ENCODE results near the gene ZNF98. TPM values are rescaled to one million over a fixed set of nuclear protein-coding genes. Genes with fewer than 3 reads are reported as not detected.

The ZNF98 gene
- total RNA-seq: 0.40 TPM
- under 1 TPM in 6 of 8 donors, not detected in 2; 0.22 to 0.90 (median 0.34) TPM for polyA plus RNA-seq (ENCODE audit: insufficient read depth in 1 of 8, insufficient read length in 8 of 8, low replicate concordance in 1 of 8)
- long read RNA-seq, donor 1: 0 reads
- long read RNA-seq, donor 2: 0 reads
- long read RNA-seq, donor 3: 0 reads
- long read RNA-seq, donor 4, partial matches to known transcripts: 0 of 1 reads
- long read RNA-seq, donor 4, other reads (novel, unspliced or antisense): 0 of 1 reads
- long read RNA-seq, donor 5: 0 reads
- long read RNA-seq, donor 6, partial matches to known transcripts: 0 of 1 reads
- long read RNA-seq, donor 6, other reads (novel, unspliced or antisense): 0 of 1 reads
- long read RNA-seq, donor 7: 0 reads
- long read RNA-seq, donor 8: 0 reads
- long read RNA-seq, donor 9: 0 reads
- long read RNA-seq, donor 10: 0 reads
- long read RNA-seq, donor 11: 0 reads

- H3K4me3 ChIP-seq (ENCODE audit: low read length): peak within 1 kb of the TSS; percentile 6
- H3K27me3 ChIP-seq (ENCODE audit: control insufficient read depth, insufficient read depth, low read length): no peaks in the 10 kb centered on the region
- peak; percentile 38 for DNase-seq
- WGBS (ENCODE audit: insufficient coverage): under 1% methylated on average over 15 of the region's 16 CpGs
- H3K4me1 ChIP-seq (ENCODE audit: control insufficient read depth, insufficient read depth, low read length): no peaks in the 10 kb centered on the region
- no peaks in the 10 kb centered on the region for H3K36me3 ChIP-seq (ENCODE audit: control insufficient read depth, insufficient read depth, low read length)
- H3K9me3 ChIP-seq (replicated peaks; ENCODE audit: control insufficient read depth, low read depth, low read length): peaks cover 24% of the 10 kb centered on the region
- H3K27ac ChIP-seq (ENCODE audit: low read length): no peak within 1 kb of the TSS
Measured at GRCh38 chr19:22422211-22422610, at the start of gene ZNF98. Gene ZNF98 (minus strand): TSS chr19:22422346. CDS start chr19:22422224, 122 bp downstream.

- DNase-seq: no peak
- peaks cover 20% of the 10 kb centered on the region for H3K9me3 ChIP-seq (replicated peaks; ENCODE audit: control insufficient read depth, low read depth, low read length)
- no peak overlapping the region for H3K27ac ChIP-seq (ENCODE audit: low read length)
- H3K27me3 ChIP-seq (ENCODE audit: control insufficient read depth, insufficient read depth, low read length): no peaks in the 10 kb centered on the region
- WGBS (ENCODE audit: insufficient coverage): no CpG with 5 or more reads among the region's 3 CpGs
- no peak overlapping the region for H3K4me3 ChIP-seq (ENCODE audit: low read length)
- H3K4me1 ChIP-seq (ENCODE audit: control insufficient read depth, insufficient read depth, low read length): no peaks in the 10 kb centered on the region
- no peaks in the 10 kb centered on the region for H3K36me3 ChIP-seq (ENCODE audit: control insufficient read depth, insufficient read depth, low read length)
Measured at GRCh38 chr19:22446605-22447004, 24.5 kb upstream of the ZNF98 start.

GRCh38 chr19:22438011-22438410, 15.9 kb upstream of the ZNF98 start:
- Histone ChIP-seq H3K4me1 (ENCODE audit: control insufficient read depth, insufficient read depth, low read length) (no peaks in the 10 kb centered on the region), H3K27me3 (ENCODE audit: control insufficient read depth, insufficient read depth, low read length) (no peaks in the 10 kb centered on the region), H3K4me3 (ENCODE audit: low read length) (no peak overlapping the region), H3K36me3 (ENCODE audit: control insufficient read depth, insufficient read depth, low read length) (no peaks in the 10 kb centered on the region), H3K27ac (ENCODE audit: low read length) (no peak overlapping the region), H3K9me3 (replicated peaks; ENCODE audit: control insufficient read depth, low read depth, low read length) (peaks cover 13% of the 10 kb centered on the region)
- no peak for DNase-seq
- no CpG with 5 or more reads among the region's 2 CpGs for WGBS (ENCODE audit: insufficient coverage)

GRCh38 chr19:22427960-22428913, 6.1 kb upstream of the ZNF98 start:
- Histone ChIP-seq H3K36me3 (ENCODE audit: control insufficient read depth, insufficient read depth, low read length) (no peaks in the 10 kb centered on the region), H3K4me3 (ENCODE audit: low read length) (no peak overlapping the region), H3K27ac (ENCODE audit: low read length) (no peak overlapping the region), H3K27me3 (ENCODE audit: control insufficient read depth, insufficient read depth, low read length) (no peaks in the 10 kb centered on the region), H3K9me3 (replicated peaks; ENCODE audit: control insufficient read depth, low read depth, low read length) (peaks cover 33% of the 10 kb centered on the region), H3K4me1 (ENCODE audit: control insufficient read depth, insufficient read depth, low read length) (no peaks in the 10 kb centered on the region)
- no peak for DNase-seq
- under 1% methylated on average over 53 of the region's 60 CpGs for WGBS (ENCODE audit: insufficient coverage)

- WGBS (ENCODE audit: insufficient coverage): 2% methylated on average over 16 of the region's 19 CpGs
- DNase-seq: no peak
- no peaks in the 10 kb centered on the region for H3K4me1 ChIP-seq (ENCODE audit: control insufficient read depth, insufficient read depth, low read length)
- no peaks in the 10 kb centered on the region for H3K27me3 ChIP-seq (ENCODE audit: control insufficient read depth, insufficient read depth, low read length)
- H3K36me3 ChIP-seq (ENCODE audit: control insufficient read depth, insufficient read depth, low read length): no peaks in the 10 kb centered on the region
- no peak overlapping the region for H3K4me3 ChIP-seq (ENCODE audit: low read length)
- peaks cover 30% of the 10 kb centered on the region for H3K9me3 ChIP-seq (replicated peaks; ENCODE audit: control insufficient read depth, low read depth, low read length)
- H3K27ac ChIP-seq (ENCODE audit: low read length): no peak overlapping the region
Measured at GRCh38 chr19:22427547-22427946, 5.4 kb upstream of the ZNF98 start.

- Histone ChIP-seq H3K36me3 (ENCODE audit: control insufficient read depth, insufficient read depth, low read length) (no peaks in the 10 kb centered on the region), H3K9me3 (replicated peaks; ENCODE audit: control insufficient read depth, low read depth, low read length) (peaks cover 32% of the 10 kb centered on the region), H3K4me3 (ENCODE audit: low read length) (no peak overlapping the region), H3K27me3 (ENCODE audit: control insufficient read depth, insufficient read depth, low read length) (no peaks in the 10 kb centered on the region), H3K27ac (ENCODE audit: low read length) (no peak overlapping the region), H3K4me1 (ENCODE audit: control insufficient read depth, insufficient read depth, low read length) (no peaks in the 10 kb centered on the region)
- no peak for DNase-seq
- WGBS (ENCODE audit: insufficient coverage): 85% methylated on average over 2 of the region's 8 CpGs
Measured at GRCh38 chr19:22426901-22427300, 4.8 kb upstream of the ZNF98 start.

- no peak overlapping the region for H3K27ac ChIP-seq (ENCODE audit: low read length)
- H3K4me1 ChIP-seq (ENCODE audit: control insufficient read depth, insufficient read depth, low read length): no peaks in the 10 kb centered on the region
- 0% methylated on average over 16 of the region's 20 CpGs for WGBS (ENCODE audit: insufficient coverage)
- DNase-seq: peak; percentile 0
- H3K9me3 ChIP-seq (replicated peaks; ENCODE audit: control insufficient read depth, low read depth, low read length): peaks cover 24% of the 10 kb centered on the region
- no peaks in the 10 kb centered on the region for H3K27me3 ChIP-seq (ENCODE audit: control insufficient read depth, insufficient read depth, low read length)
- no peaks in the 10 kb centered on the region for H3K36me3 ChIP-seq (ENCODE audit: control insufficient read depth, insufficient read depth, low read length)
- H3K4me3 ChIP-seq (ENCODE audit: low read length): peak overlapping the region; percentile 6
Measured at GRCh38 chr19:22421797-22422196, 349 bp downstream of the ZNF98 start.

- DNase-seq: no peak
- no peak overlapping the region for H3K4me3 ChIP-seq (ENCODE audit: low read length)
- no peaks in the 10 kb centered on the region for H3K27me3 ChIP-seq (ENCODE audit: control insufficient read depth, insufficient read depth, low read length)
- no peaks in the 10 kb centered on the region for H3K4me1 ChIP-seq (ENCODE audit: control insufficient read depth, insufficient read depth, low read length)
- WGBS (ENCODE audit: insufficient coverage): 54% methylated on average over 2 of the region's 2 CpGs
- H3K36me3 ChIP-seq (ENCODE audit: control insufficient read depth, insufficient read depth, low read length): no peaks in the 10 kb centered on the region
- H3K27ac ChIP-seq (ENCODE audit: low read length): no peak overlapping the region
- peaks cover 21% of the 10 kb centered on the region for H3K9me3 ChIP-seq (replicated peaks; ENCODE audit: control insufficient read depth, low read depth, low read length)
Measured at GRCh38 chr19:22354665-22355064, 67.5 kb downstream of the ZNF98 start.

Measured in muscle of leg (tissue), 16 donors.